Activated CD8-positive, alpha-beta T cell treated with anti-CD3 and anti-CD28 coated beads for 36 hours (primary cell): ENCODE results near the gene AFDN. TPM values are rescaled to one million over a fixed set of nuclear protein-coding genes. Genes with fewer than 3 reads are reported as not detected.

Experiments
- ATAC-seq: fragments of 200-7000 bp; cut with Tn5 transposase; one replicate; pipeline ENCODE4 v1.10.0; 2021; ENCODE audit warnings: mild to moderate bottlenecking, moderate library complexity
- CTCF ChIA-PET: fragments of 350-600 bp; sonication (Branson Sonifier 250); formaldehyde crosslinking; loops from one replicate; lab custom pipeline; 2021; ENCODE audit warnings: antibody characterized with exemption; lab: Charles Lee
- POLR2A ChIA-PET: fragments of 350-600 bp; sonication (Branson Sonifier 250); formaldehyde crosslinking; loops from one replicate; lab custom pipeline; 2021; ENCODE audit warnings: antibody characterized with exemption; lab: Charles Lee
- DNase-seq: peaks from one replicate; pipeline ENCODE4 v3.0.0-alpha.2; 2020
- H3K27ac Mint-ChIP-seq: one replicate; pipeline ENCODE4 v1.8.0; 2021; ENCODE audit warnings: mild to moderate bottlenecking, mixed read lengths
- H3K27me3 Mint-ChIP-seq: one replicate; pipeline ENCODE4 v1.8.0; 2021; ENCODE audit warnings: mixed read lengths
- H3K36me3 Mint-ChIP-seq: one replicate; pipeline ENCODE4 v1.8.0; 2021; ENCODE audit warnings: low read depth, mixed read lengths
- H3K4me1 Mint-ChIP-seq: one replicate; pipeline ENCODE4 v1.8.0; 2021; ENCODE audit warnings: low read depth, mixed read lengths
- H3K4me3 Mint-ChIP-seq: one replicate; pipeline ENCODE4 v1.8.0; 2021; ENCODE audit warnings: mild to moderate bottlenecking, moderate library complexity, mixed read lengths
- H3K9me3 Mint-ChIP-seq: one replicate; pipeline ENCODE4 v1.8.0; 2021; ENCODE audit warnings: mixed read lengths
- CTCF ChIP-seq: fragments of 200-600 bp; IDR thresholded peaks from one replicate; pipeline ENCODE4 v1.8.0; 2022; ENCODE audit warnings: antibody characterized with exemption, mild to moderate bottlenecking
- intact Hi-C: fragments of 100-400 bp; cut with micrococcal nuclease; formaldehyde crosslinking; loops from one replicate; pipeline ENCODE4 v1.10.0; 2022
- total RNA-seq, 2 experiments: library from RNA; stranded (reverse); gene quantifications; one replicate each; pipeline ENCODE4 v1.2.3, GENCODE V29; 2021

Gene AFDN
- total RNA-seq, 2 experiments from 2014 or later = 13.0 to 14.1 TPM

DNA sequence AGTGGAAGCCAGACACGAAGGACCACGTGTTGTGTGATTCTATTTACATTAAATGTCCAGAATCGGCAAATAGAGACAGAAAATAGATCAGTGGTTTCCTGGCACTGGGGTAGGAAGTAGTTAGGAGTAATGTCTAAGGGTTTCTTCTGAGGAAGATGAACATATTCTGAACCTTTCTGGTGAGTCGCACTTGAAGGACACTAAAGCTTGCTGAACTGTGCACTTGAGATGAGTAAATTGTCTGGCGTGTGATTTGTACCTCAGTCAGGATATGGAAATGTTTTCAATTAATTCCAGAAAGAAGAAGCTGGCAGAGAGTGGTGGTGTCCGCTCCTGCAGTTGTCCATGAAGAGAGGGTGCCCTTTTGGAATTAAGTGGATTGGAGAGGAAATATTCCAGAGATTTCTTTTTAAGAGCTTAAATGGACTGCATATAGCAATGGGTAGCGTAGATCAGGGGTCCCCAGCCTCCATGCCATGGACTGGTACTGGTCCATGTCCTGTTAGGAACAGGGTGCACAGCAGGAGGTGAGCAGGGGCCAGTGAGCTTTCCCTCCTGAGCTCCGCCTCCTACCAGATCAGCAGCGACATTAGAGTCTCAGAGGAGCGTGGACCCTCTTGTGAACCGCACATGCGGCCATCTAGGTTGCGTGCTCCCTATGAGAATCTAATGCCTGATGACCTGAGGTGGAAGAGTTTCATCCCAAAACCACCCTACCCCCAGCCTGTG lies 158.3 kb downstream of the AFDN start:
- no peak for ATAC-seq

DNA sequence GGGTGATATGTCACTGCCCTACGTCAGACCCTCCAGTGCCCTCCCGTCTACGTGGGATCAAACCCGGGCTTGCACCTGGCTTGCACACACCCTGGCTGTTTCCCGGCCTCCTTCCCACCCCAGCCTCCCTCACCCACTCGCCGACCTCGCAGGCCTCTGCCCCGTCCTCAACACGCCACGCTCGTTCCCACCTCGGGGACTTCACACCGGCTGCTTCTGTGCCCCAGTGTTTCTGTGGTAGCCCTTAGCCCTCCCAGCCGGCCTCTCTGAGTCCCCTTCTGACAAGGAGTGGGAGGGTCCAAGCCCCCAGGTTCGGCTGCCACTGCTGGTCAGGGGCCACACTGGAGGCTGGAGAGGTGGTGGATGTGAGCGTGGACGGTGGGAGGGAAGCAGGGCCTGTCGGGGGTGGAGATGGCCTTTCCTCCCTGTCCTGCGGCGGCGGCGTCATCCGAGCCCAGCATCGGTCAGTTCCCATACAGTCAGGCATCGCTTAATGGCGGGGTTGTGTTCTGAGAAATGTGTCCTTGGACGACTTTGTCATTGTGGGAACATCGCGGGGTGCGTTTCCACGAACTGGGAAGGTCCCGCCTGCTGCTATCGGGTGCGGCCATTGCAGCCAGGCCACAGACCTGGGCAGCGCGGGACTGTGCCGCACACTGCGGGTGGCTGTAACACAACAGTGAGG lies 159.3 kb downstream of the AFDN start:
- ChIA-PET CTCF (no interaction called here), POLR2A (no interaction called here)
- Mint-ChIP-seq H3K36me3 (no peaks in the 10 kb centered on the region), H3K27ac (no peak overlapping the region), H3K4me3 (no peak overlapping the region), H3K4me1 (no peaks in the 10 kb centered on the region), H3K27me3 (no peaks in the 10 kb centered on the region), H3K9me3 (no peaks in the 10 kb centered on the region)
- intact Hi-C loops = no loop called here
- no peak for ATAC-seq
- DNase-seq = no peak
- TF ChIP-seq CTCF = no peak

More for the DNA sequence above, 158.3 kb downstream of the AFDN start:
- no peak for DNase-seq
- Mint-ChIP-seq H3K9me3 (no peaks in the 10 kb centered on the region), H3K4me3 (no peak overlapping the region), H3K27ac (no peak overlapping the region), H3K4me1 (no peaks in the 10 kb centered on the region), H3K27me3 (no peaks in the 10 kb centered on the region), H3K36me3 (no peaks in the 10 kb centered on the region)
- CTCF ChIA-PET = no interaction called here
- POLR2A ChIA-PET = no interaction called here
- TF ChIP-seq CTCF = no peak
- intact Hi-C loops = no loop called here

DNA sequence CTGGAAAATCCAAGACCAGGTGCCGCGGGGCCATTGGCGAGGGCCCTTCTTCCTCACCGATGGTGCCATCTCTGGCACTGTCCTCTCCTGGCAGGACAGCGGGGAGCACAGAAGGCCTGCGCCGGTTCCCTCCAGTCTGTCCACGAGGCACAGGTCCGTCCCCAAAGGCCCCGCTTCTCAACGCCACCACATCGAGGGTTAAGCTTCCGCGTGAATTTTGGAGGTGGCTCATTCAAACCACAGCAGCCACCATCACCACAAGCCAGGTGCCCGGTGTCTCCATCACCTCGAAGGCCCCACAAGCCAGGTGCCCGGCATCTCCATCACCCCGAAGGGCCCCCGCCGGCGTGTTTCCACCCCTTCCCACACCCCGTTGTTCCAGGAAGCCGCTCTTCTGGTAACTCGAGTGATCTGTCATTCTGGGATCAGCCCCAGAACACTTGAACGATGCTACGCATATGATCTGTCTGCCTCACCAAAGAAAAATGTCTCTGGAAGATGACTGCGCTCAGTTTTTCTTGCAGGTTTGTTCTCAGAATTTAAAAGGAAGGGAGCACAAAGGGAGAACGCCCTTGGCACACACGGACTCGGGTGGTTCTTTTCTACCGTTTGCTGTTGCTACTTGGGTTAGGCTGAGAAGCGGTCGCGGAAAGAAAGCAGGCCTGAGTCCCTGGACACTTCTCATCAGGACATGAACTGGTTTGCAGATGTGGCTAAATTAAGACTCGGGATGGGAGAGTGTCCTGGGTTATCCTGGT lies 160.9 kb downstream of the AFDN start:
- ChIA-PET CTCF (no interaction called here), POLR2A (no interaction called here)
- no peak for TF ChIP-seq CTCF

DNA sequence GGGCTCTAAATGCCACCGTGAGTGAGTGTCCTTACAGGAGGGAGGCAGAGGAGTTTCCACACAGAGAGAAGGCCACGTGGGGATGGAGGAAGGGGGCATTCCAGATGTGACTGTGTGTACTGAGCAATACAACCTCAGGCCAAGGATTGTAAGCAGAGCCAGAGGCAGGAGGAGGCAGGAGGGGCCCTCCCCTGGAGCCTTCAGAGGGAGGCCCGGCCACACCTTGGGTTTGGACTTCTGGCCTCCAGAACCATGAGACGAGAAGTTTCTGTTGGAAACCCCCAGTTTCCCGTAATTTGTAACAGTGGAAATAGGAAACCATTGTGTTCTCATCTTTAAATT lies 161.4 kb downstream of the AFDN start:
- no peak overlapping the region for H3K27ac Mint-ChIP-seq
- POLR2A ChIA-PET = no interaction called here
- TF ChIP-seq CTCF = no peak

More for the DNA sequence above, 160.9 kb downstream of the AFDN start:
- Mint-ChIP-seq H3K4me1 (no peaks in the 10 kb centered on the region), H3K27me3 (no peaks in the 10 kb centered on the region), H3K4me3 (no peak overlapping the region), H3K36me3 (no peaks in the 10 kb centered on the region), H3K27ac (no peak overlapping the region), H3K9me3 (no peaks in the 10 kb centered on the region)
- DNase-seq (no peak), ATAC-seq (no peak)
- intact Hi-C loops = no loop called here

More for the DNA sequence above, 161.4 kb downstream of the AFDN start:
- ATAC-seq (no peak), DNase-seq (no peak)
- Mint-ChIP-seq H3K9me3 (no peaks in the 10 kb centered on the region), H3K27me3 (no peaks in the 10 kb centered on the region), H3K4me3 (no peak overlapping the region), H3K36me3 (no peaks in the 10 kb centered on the region), H3K4me1 (no peaks in the 10 kb centered on the region)
- CTCF ChIA-PET = no interaction called here
- intact Hi-C loops = no loop called here
